Dermis blood vessel endothelial cell (primary cell): ENCODE measurements around the gene POR. TPM values are rescaled to one million over a fixed set of nuclear protein-coding genes. Genes with fewer than 3 reads are reported as not detected.

ENCODE experiments used
- DNase-seq: peaks from one replicate; pipeline ENCODE4 v3.0.0; 2010
- total RNA-seq: library from RNA; depleted of rRNA; stranded (reverse); fragments of >200 nt; gene quantifications from 2 replicates; pipeline ENCODE4 v1.2.3, GENCODE V29; 2014

POR gene
- total RNA-seq, 1 donor from 2014 or later, result 102 TPM

GRCh38 chr7:75980430-75981202, 65.7 kb downstream of the POR start:
- DNase-seq, result no peak

DNA sequence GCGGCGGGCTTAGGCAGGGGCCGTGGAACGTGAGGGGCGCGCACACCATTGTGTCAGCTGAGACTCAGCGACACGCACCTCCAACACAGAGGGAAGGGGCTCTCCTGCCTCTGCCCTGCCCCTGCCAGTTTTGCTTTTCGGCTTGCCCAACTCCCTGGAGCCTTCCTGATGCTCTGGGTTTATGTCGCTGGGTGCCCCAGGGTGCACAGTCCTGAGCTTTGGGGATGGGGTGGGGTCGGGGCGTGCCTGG, 66.2 kb downstream of the POR start:
- DNase-seq, result no peak

GRCh38 chr7:75981453-75982305, 66.7 kb downstream of the POR start:
- no peak for DNase-seq

DNA sequence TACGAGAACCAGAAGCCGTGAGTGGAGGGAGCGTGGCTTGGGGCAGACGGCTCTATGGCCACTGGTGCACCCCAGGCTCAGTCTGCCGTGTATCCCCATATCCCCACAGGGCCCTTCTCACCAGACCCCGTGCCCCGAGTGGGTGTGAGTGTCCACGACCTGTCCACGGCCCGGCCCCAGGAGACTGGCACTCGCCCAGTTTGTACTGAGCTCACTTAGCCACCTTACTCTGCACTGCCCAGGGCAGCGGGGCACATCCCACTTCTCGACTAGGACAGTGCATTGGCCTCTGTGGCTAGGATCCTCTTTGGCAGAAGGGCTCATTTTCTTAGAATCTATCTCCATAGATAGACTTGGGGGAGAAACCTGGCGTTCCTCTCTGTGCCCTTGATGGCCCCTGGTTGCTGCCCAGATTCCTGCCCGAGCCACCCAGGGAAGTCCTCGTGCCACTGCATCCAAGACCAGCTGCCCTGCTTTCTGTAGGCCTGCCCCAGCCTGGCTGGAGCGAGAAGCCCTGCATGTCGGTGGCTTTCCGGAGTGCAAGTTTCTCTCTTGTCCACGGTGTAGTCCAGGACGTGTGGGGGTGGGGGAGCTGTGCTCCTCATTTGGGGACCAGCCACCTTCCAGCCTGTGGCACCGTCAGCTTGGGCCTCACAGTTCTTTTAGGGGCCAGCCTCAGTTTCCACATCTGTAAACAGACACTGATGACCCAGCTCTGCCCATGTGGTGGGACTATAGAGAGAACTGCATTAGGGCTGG, 67.5 kb downstream of the POR start:
- DNase-seq, result no peak

GRCh38 chr7:75983471-75984129, 68.6 kb downstream of the POR start:
- DNase-seq, result no peak

- DNase-seq, result no peak
These were observed 69.4 kb downstream of the POR start for GRCh38 chr7:75984130-75985008.

DNA sequence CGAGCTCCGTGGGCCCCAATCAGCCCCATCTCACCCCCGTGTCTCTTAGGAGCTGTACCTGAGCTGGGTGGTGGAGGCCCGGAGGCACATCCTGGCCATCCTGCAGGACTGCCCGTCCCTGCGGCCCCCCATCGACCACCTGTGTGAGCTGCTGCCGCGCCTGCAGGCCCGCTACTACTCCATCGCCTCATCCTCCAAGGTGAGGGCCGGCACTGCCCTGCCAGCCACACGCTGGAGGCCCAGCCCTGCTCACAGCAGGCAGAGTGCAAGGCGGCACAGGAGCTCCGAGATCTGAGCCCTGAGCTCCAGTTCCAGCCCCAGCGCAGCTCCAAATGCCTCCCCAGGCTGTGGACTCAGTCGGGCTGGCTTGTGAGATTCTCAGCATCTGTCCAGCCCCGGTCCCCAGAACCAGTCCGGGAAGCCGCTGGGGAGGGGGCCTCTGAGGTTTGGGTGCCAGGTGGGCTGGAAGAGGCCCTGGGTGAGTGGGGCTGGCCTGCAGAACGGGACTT, 70.1 kb downstream of the POR start:
- no peak for DNase-seq

GRCh38 chr7:75985518-75986146, 70.7 kb downstream of the POR start:
- no peak for DNase-seq

GRCh38 chr7:75986147-75986781, 71.3 kb downstream of the POR start:
- no peak for DNase-seq

DNA sequence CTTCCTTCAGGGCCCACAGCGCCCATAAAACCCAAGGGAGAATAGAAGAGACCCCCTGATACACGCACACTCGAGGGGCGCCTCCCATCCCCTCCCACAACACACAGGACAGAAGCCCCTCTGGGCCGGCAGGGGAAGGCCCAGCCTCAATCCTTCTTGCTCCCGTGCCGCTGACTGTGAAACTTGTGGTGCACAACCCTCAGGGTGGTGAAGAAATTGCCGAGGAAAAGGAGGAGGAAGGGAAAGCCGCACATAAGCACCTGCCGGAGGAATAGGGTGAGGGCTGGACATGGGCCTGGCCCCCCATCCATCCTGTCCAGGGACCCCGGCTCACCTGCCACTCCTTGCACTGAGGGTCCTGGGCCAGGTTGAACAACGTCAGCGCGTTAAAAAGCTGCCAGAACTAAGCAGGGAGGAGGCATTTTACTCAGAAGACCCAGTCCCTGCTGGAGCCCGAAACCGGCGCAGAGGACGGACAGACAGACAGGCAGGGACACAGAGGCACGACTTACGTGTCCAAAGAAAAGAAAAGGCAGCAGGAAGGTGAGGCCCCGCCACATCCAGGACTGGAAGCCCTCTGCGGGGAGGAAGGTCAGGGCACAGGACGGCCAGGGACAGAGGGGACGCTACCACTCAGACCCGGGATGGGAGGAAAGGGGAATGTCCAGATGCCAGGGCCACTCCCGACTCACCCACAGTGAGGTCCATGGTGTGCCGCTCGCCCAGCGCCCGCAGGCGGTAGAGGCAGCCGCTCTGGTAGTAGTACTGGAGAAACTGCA, 72.3 kb downstream of the POR start:
- no peak for DNase-seq

DNA sequence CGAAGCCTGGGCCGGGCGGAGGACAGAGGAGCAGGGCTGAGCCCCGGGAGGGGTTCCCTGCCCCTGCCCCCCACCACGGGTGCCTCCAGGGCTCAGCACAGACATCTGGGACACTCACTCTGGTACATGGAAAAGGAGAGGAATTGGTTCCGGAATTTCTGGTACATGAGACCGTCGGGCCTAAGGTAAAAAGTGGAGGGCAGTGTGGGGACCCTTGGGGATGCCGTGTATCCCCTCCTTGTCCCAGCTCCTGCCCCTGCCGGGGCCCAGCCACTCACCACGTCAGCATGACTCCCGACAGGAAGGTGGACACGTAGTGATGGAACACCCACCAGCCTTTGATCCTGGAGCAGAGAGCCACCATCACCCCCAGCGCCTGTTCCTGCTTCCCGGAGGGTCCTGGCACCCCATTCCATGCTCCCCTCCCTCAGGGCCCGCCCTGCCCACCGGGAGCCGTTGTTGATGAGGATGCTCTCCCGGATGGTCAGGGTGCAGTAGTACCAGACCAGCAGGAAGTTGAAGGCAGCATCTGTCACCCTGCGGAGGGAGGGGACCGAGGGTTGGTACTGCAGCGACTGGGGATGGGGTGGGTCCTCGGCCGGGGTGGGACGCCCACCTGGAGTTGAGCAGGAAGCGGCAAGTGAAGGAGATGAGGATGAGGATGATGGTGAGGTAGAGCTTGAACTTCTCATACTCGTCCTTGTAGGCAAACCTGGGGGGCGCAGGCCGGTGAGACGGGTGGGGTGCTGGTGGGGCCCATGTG, 73.0 kb downstream of the POR start:
- no peak for DNase-seq

DNA sequence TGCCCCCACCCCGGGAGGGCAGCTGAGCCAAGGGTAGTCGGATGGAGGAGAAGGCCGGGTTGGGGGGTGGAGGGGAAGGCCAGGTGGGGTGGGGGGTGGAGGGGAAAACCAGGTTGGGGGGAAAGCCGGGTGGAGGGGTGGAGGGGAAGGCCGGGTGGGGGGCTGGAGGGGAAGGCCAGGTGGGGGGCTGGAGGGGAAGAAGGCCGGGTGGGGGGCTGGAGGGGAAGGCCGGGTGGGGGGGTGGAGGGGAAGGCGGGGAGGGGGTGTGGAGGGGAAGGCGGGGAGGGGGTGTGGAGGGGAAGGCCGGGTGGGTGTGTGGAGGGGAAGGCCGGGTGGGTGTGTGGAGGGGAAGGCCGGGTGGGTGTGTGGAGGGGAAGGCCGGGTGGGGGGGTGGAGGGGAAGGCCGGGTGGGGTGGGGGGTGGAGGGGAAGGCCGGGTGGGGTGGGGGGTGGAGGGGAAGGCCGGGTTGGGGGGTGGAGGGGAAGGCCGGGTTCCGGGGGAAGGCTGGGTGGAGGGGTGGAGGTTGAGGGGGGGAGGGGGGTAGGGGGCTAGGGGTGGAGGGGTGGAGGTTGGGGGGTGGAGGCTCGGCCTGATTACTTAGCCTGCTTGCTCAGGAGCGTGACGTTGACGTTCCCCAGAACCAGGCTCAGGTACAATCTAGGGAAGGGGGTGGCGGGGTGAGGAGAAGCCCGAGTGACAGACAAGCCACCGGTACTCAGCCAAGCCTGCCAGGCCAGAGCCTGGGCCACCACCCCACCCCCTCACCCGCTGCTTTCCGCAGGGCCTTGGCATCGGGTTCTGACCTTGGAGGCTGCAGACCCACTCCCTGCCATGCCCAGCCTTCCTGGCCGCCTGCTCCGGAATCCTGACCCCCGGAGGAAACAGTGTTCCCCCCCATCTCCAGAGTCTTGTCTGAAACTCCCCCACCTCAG, 73.9 kb downstream of the POR start:
- no peak for DNase-seq

GRCh38 chr7:75989500-75990388, 74.8 kb downstream of the POR start:
- DNase-seq, result no peak

- DNase-seq, result no peak
These were observed 76.7 kb downstream of the POR start for GRCh38 chr7:75991531-75992082.

DNA sequence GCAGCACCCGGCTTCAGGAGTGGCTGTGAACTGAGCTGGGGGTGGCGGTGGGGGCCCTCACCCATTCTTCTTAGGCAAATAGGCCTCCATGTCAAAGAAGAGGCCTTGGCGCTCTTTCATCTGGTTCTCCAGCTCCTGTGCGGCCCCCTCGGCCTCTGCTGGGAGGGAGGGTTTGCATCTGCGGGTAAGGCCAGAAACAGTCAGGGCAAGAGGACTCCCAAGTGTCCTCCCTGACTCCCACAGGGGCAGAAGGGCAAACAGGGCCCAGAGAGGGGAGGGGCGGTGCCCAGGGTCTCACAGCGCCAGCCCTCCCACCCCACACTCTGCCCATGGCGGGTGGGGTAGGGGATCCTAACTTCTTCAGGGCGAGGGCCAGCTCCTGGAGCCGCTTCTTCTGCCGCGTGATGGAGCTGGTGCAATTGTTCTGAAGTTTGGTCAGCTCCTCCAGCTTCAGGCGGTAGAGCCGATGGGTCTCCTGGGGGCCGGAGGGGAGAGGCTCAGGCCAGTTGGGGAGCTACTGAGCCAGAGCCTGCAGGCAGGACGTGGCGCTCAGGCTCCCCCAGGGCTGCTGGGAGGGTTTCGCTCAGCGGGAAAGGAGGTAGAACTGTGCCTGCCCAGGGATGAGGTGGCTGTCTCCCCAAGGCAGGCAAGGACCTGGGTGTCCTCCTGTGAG, 77.3 kb downstream of the POR start:
- no peak for DNase-seq
